ENCODE results near the gene GSTM2. TPM values are rescaled to one million over a fixed set of nuclear protein-coding genes. Genes with fewer than 3 reads are reported as not detected.

The GSTM2 gene
- 1.4 and 14.7 TPM in 2 replicates for total RNA-seq

GRCh38 chr1:109667452-109668122, at the start of gene GSTM2:
Gene GSTM2, plus strand, starts transcription at chr1:109668057. Its CDS starts 59 bp downstream, at chr1:109668116.
- peak; percentile 62 for DNase-seq (ENCODE audit: low read depth)

GRCh38 chr1:109618661-109619575, 48.9 kb upstream of the GSTM2 start:
- DNase-seq (ENCODE audit: low read depth): no peak

DNA sequence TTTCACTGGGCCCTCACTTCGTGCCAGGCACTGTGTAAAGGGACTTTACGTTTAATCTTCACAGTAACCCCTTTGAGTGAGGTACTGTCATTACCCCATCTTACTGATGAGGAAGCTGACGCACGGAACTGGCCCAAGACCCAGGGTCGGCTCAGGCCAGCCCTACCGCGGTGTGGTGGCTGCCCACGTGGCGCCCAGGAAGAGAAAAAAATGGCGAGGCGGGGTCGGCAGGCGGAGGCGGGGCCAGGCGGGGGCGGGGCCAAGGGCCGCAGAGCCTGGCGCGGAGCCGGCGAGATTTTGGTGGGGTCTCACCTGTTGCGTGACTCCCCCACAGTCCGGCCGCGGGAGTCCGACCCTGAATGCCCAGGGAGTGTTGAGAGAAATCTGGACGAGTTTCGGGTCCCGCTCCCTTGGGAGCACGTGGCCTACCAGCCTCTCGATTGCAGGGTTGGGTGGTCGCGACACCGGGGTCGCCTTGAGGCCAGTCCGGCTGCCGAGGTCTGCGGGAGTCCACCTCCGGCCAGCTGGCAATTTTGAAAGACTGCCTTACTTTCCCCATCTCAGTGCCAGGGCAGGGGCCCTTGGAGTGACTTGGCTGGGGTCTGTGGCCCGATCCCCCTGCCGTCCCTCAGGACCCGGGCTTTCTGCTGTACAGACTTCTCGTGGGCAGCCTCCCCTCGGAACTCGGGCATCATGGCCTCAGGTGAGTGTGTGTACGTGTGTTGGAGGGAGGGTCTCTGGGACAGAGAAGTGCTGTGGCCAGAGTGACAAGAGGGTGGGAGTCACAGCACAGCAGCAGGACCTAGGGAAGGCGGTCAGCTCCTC, 48.1 kb upstream of the GSTM2 start, which contains the start of the genes AMPD2 and GNAT2:
Gene AMPD2 (plus strand): TSS at position 262 of the 825 bp plus-strand sequence. CDS start 1,339 bp downstream, outside the sequence.
Gene GNAT2 (minus strand): TSS at position 41 of the 825 bp plus-strand sequence. CDS start 6,746 bp downstream, outside the sequence.
- peak; percentile 78 for DNase-seq (ENCODE audit: low read depth)

GRCh38 chr1:109620401-109620791, 47.5 kb upstream of the GSTM2 start:
- DNase-seq (ENCODE audit: low read depth): no peak

GRCh38 chr1:109620841-109621286, 47.0 kb upstream of the GSTM2 start:
- peak; percentile 84 for DNase-seq (ENCODE audit: low read depth)

GRCh38 chr1:109621379-109622136, 46.3 kb upstream of the GSTM2 start:
- DNase-seq (ENCODE audit: low read depth): no peak

GRCh38 chr1:109622137-109622892, 45.5 kb upstream of the GSTM2 start:
- no peak for DNase-seq (ENCODE audit: low read depth)

DNA sequence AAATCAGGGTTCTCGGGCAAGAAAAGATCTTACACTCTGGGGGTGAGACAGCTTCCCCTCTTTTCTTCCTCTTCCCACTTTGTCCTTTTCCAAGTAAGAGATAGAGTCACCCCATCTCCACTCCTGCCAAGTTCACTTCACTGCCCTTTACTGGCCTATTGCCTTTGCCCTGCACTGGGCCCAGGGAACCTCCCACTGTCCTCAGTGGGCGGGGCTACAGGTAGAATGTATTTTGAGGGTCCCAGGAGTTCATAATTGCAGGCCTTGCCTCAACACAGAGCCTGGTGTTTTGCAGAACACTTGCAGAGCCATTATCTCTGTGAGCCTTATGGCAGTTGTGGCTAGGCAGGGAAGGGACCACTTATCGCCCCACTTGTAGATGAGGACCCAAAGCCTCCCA, 45.0 kb upstream of the GSTM2 start:
- DNase-seq (ENCODE audit: low read depth): no peak

DNA sequence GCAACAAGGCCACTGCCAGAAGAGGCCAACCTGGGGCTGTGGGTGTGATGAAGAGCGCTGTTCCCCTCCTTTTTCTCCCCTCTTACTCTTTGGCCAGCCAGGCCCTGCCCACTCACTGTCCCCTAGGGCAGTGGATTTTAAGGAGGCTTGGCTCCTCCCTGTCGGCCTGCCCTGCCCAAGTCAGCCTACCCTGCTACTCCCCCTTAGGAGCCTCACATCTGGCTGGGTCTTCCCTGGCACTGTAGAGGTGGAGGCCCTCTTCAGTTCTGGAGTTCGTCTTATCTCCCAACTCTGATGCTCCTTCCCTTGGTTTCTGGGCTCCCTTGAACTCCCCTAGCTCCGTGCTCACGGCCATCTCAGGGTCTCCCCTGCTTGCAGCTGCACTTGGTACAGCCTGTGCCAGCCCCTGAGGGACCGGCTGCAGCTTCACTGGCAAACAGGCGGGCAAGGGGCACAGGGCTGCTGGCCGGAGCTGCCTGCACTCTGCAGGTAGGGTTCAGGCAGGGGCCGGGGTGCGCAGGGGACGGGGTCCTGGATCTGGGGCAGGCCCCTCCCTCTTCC, 44.2 kb upstream of the GSTM2 start:
- DNase-seq (ENCODE audit: low read depth): no peak

DNA sequence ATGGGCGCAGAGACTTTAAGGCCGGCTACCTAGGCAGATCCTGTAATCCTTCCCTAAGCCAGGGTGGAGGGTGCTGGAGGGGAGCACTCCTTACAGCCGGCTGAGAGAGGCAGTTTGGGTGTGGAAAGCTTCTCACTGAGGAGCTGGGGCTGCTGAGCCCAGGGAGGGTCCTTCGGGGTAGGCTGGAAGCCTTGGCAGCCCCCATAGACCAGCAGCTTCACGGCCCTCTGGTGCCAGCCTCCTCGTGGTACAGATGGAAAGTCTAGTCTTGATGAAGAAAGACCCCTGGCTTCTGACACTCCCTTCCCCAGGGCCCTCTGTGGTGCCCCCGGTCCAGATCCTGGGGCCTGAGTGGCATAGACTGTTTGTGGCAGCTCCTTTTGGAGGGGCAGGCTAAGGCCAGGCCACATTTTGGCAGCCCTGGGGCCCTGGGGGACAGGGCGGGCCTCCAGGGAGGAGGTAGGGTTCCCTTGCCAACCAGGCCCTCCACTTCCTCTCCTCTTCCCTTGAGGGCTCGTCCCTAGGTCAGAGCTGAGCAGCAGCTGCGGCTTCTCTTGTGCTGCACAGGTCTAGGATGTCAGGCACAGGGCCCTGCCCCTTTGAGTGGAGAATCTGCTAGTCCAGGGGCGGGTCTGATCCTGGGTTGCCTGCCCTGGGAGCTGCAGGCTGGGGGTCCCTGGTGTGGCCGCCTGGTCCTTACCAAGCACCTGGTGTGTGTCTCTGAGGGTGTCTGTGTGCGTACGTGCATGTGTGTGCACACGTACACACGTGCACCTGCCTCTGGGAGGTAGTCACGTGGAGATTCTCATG, 43.5 kb upstream of the GSTM2 start:
- DNase-seq (ENCODE audit: low read depth): no peak

DNA sequence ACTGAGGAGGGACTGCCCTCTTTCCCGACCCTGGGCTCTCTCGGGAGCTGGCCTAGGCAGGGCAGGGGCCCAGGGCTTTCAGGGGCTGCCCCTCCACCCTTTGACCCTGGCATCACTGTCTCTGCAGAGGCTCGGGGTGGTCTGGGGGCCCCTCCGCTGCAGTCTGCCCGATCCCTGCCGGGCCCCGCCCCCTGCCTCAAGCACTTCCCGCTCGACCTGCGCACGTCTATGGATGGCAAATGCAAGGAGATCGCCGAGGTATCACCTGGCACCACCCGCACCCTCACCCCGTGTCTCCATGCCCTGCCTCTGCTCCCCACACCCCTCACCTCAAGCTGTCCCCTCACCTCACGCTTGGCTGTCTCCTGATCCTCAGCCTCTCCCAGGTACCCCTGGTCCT, 42.7 kb upstream of the GSTM2 start:
- no peak for DNase-seq (ENCODE audit: low read depth)

- DNase-seq (ENCODE audit: low read depth): no peak
Measured at GRCh38 chr1:109625601-109626560, 42.0 kb upstream of the GSTM2 start.

DNA sequence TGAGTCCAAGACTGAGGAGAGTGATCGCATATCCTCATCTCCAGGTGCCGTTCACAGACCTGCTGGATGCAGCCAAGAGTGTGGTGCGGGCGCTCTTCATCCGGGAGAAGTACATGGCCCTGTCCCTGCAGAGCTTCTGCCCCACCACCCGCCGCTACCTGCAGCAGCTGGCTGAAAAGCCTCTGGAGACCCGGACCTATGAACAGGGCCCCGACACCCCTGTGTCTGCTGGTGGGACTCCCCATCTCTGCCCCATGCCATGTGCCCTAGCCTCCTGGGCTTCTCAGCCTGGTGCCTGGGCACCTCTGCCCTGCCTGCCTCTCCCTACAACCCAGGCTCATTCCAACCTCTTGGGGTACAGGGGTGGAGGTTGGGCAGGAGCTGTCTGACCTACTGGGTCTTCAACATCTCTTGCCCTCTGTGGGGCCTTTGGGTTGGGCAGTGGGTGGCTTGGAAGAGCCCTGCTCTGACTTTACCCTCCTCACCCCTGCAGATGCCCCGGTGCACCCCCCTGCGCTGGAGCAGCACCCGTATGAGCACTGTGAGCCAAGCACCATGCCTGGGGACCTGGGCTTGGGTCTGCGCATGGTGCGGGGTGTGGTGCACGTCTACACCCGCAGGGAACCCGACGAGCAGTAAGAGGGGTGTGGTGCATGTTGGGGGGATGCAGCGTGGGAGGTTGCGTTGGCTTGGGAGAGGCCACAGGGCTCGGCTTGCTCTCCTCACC, 41.0 kb upstream of the GSTM2 start:
- no peak for DNase-seq (ENCODE audit: low read depth)

DNA sequence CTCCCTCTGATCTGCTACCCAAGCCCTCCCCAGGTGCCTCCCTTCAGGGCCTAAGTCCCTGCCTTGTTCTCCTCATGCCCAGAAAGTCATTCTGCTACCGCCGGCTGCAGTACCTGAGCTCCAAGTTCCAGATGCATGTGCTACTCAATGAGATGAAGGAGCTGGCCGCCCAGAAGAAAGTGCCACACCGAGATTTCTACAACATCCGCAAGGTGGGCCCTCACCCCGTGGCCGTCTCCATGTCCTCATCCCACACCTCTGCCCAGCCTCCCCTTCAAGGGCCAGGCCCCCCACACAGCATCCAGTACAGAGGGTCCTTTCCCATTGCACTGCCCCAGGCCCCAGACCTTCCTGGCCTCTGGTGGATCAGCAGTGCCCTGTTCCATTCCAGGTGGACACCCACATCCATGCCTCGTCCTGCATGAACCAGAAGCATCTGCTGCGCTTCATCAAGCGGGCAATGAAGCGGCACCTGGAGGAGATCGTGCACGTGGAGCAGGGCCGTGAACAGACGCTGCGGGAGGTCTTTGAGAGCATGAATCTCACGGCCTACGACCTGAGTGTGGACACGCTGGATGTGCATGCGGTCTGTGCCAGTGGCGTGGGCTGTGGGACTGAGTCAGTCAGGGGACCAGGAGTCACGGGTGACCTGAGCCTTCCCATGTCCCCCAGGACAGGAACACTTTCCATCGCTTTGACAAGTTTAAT, 40.0 kb upstream of the GSTM2 start:
- DNase-seq (ENCODE audit: low read depth): peak; percentile 81

DNA sequence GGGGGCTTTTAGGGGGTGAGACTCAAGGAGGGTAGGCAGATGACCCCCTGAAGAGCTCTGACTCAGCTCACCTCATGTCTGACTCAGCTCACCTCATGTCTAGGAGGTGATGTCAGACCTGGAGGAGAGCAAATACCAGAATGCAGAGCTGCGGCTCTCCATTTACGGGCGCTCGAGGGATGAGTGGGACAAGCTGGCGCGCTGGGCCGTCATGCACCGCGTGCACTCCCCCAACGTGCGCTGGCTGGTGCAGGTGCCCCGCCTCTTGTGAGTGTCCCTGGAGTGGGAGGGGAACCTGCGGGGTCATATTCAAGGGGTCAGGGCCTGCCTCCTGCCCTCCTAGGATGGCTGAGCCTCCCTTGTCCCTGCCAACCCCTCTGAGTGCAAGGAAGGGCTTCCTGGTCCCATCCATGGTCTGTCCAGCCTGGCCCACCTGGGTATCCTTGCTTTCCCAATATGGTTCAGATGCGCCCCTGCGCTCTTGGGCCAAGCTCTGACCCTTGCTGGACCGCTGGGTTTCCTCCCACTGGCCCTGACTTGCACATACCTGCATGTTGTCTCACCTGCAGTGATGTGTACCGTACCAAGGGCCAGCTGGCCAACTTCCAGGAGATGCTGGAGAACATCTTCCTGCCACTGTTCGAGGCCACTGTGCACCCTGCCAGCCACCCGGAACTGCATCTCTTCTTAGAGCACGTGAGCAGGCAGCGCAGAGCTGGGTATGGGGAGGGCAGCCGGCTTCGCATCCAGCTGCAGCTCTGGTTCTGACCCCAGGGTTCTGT, 39.1 kb upstream of the GSTM2 start:
- DNase-seq (ENCODE audit: low read depth): peak; percentile 91

Measured in renal cortical epithelial cell (primary cell).